M059J (cell line): ENCODE measurements around the gene ZAP70. TPM values are rescaled to one million over a fixed set of nuclear protein-coding genes. Genes with fewer than 3 reads are reported as not detected.

Source experiments
- DNase-seq: peaks from one replicate; pipeline ENCODE4 v3.0.0-alpha.2; 2012; ENCODE audit warnings: low read depth
- total RNA-seq: library from RNA; depleted of rRNA; stranded (reverse); fragments of >200 nt; shearing (Covaris generic); gene quantifications from 2 replicates; pipeline ENCODE4 v1.2.3, GENCODE V29; 2014; rRNA removed

Gene ZAP70
- total RNA-seq, 1 experiment from 2014 or later: not detected

- DNase-seq: no peak
Observed at GRCh38 chr2:97785818-97786217, 72.4 kb downstream of the ZAP70 start.

GRCh38 chr2:97788986-97789644 lies 75.7 kb downstream of the ZAP70 start:
- no peak for DNase-seq

Other genes starting within 250 kb of the ZAP70 start
- gene ANKRD36B, start 123.7 kb upstream of the ZAP70 start, total RNA-seq: 1.4 and 4.8 TPM in 2 replicates
- 433 and 603 TPM in 2 replicates for gene COX5B, start 67.5 kb upstream of the ZAP70 start, total RNA-seq
- 39.4 and 52.6 TPM in 2 replicates for gene ACTR1B, start 49.5 kb upstream of the ZAP70 start, total RNA-seq
- 1.1 TPM in 1 of 2 replicates, not detected in the other for gene C2orf92, start 43.9 kb upstream of the ZAP70 start, total RNA-seq